KMS-11 (cell line): ENCODE results near the gene BRCA1.

Experiments used
- H2AFZ ChIP-seq: fragments of 200-600 bp; sonication (generic); 2 replicates; pipeline ENCODE4 v1.6.1; 2016; ENCODE audit warnings: antibody characterized with exemption, mixed run types, low read depth
- H3K27ac ChIP-seq: fragments of 200-600 bp; sonication (generic); 2 replicates; pipeline ENCODE4 v1.6.1; 2016; ENCODE audit warnings: mild to moderate bottlenecking, mixed run types
- H3K27me3 ChIP-seq: fragments of 200-600 bp; sonication (generic); 2 replicates; pipeline ENCODE4 v1.6.1; 2017; ENCODE audit warnings: mild to moderate bottlenecking, low read depth, mixed run types, moderate library complexity; ENCODE audit not compliant: insufficient read depth
- H3K36me3 ChIP-seq: fragments of 200-600 bp; sonication (generic); 2 replicates; pipeline ENCODE4 v1.6.1; 2017; ENCODE audit warnings: mild to moderate bottlenecking, mixed run types; ENCODE audit not compliant: insufficient read depth
- H3K4me1 ChIP-seq: fragments of 200-600 bp; sonication (generic); 2 replicates; pipeline ENCODE4 v1.6.1; 2016; ENCODE audit warnings: mild to moderate bottlenecking, low read depth, mixed run types; ENCODE audit not compliant: poor library complexity, severe bottlenecking
- H3K4me2 ChIP-seq: fragments of 200-600 bp; sonication (generic); 2 replicates; pipeline ENCODE4 v1.7.0; 2016; ENCODE audit warnings: mild to moderate bottlenecking, mixed run types
- H3K4me3 ChIP-seq: fragments of 200-600 bp; sonication (generic); IDR thresholded peaks from 2 replicates; pipeline ENCODE4 v1.6.1; 2017; ENCODE audit warnings: low read depth, low read length, mixed read lengths; ENCODE audit not compliant: insufficient read depth
- H3K79me2 ChIP-seq: fragments of 200-600 bp; sonication (generic); 2 replicates; pipeline ENCODE4 v1.6.1; 2016; ENCODE audit warnings: low read depth, mixed run types; ENCODE audit not compliant: insufficient read depth
- H3K9ac ChIP-seq: fragments of 200-600 bp; sonication (generic); 2 replicates; pipeline ENCODE4 v1.6.1; 2016; ENCODE audit warnings: mild to moderate bottlenecking, mixed run types
- H4K20me1 ChIP-seq: fragments of 200-600 bp; sonication (generic); 2 replicates; pipeline ENCODE4 v1.6.1; 2016; ENCODE audit warnings: mild to moderate bottlenecking, mixed run types; ENCODE audit not compliant: insufficient read depth
- CTCF ChIP-seq: fragments of 200-600 bp; sonication (generic); conservative IDR thresholded peaks from 2 replicates; pipeline ENCODE4 v1.6.1; 2017; ENCODE audit warnings: low read depth, mild to moderate bottlenecking, antibody characterized with exemption, low read length, moderate library complexity, mixed read lengths

The BRCA1 gene

DNA sequence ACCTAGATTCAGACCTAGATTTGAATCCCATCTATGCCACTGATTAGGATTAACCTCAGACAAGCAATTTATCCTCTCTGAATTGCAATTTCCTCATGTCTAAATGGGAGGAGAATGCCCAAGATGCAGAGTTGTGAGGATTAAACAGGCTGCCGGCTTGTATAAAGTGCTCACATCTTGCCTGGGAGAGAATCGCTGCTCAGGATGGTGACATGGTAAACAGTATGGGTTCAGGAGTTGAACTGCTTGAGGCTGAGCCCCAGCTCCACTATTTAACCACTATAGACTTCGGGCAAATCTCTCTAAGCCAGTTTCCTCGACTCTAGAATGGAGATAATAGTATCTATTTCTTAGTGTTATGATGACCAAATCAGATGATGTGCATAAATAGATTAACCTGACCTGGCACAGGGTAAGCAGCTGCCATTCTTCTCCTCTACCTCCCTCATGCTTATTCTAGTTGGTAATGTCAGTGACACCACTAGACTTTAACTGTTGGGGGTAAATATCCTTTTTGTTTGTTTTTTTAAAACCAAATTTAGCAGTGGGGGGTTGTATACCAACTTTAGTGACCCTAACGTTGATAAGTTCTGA, 127.7 kb downstream of the BRCA1 start:
- Histone ChIP-seq H3K36me3 (peaks cover 5% of the 10 kb centered on the region; the same call in 1 of the 2 replicates), H2AFZ (peak overlapping the region; percentile 16; the same call in 1 of the 2 replicates), H3K4me1 (peaks cover 24% of the 10 kb centered on the region), H4K20me1 (0 out of 2 replicates have a peak, but pooled peaks cover 2% of the 10 kb centered on the region), H3K27ac (peak overlapping the region; percentile 87; the same call in 1 of the 2 replicates), H3K4me2 (peak overlapping the region; percentile 43), H3K9ac (no peak overlapping the region; the same call in 1 of the 2 replicates), H3K79me2 (peaks cover 21% of the 10 kb centered on the region), H3K27me3 (no peaks in the 10 kb centered on the region), H3K4me3 (no peak overlapping the region)
- TF ChIP-seq CTCF, result no peak
